H1 (cell line): ENCODE data around the gene CEBPB. TPM values are rescaled to one million over a fixed set of nuclear protein-coding genes. Genes with fewer than 3 reads are reported as not detected.

ENCODE experiments used
- CBX5 ChIP-seq: fragments of 300-800, 300-1000 bp; sonication (generic); IDR thresholded peaks from 2 replicates; pipeline ENCODE4 v1.7.1; 2016; ENCODE audit warnings: antibody characterized with exemption, low read length, low read depth
- TAF7 ChIP-seq: optimal IDR thresholded peaks from 2 replicates; pipeline ENCODE3; 2011; ENCODE audit warnings: low read depth, mild to moderate bottlenecking, inconsistent platforms, low read length, moderate library complexity, borderline replicate concordance
- ZNF274 ChIP-seq: IDR thresholded peaks from 2 replicates; pipeline ENCODE4 v1.7.0; 2012; ENCODE audit warnings: low read length, borderline replicate concordance; ENCODE audit errors: extremely low read depth
- polyA plus RNA-seq, 7 experiments: library from polyadenylated mRNA; depleted of rRNA in 3 of 7; stranded (reverse) in 5 of 7; unstranded in 2 of 7; fragments of >200 nt in 5 of 7; fragments of 200-250 nt in 2 of 7; gene quantifications; 1 replicate in 5 of 7; 2 replicates in 1 of 7; 4 replicates in 1 of 7; pipeline versions ENCODE4 v1.2.1 to v1.2.3, GENCODE V29; 2011 to 2013; ENCODE audit warnings: missing spikeins in 2 of 7, mixed read lengths in 2 of 7
- total RNA-seq: library from RNA; stranded (reverse); fragmentation: NEBNext Ultra II Directional; extraction: Animal tissue kit (Norgen Biotek cat#: 25700); gene quantifications from 2 replicates; pipeline ENCODE4 v1.2.1, GENCODE V29; 2021
- TF ChIP-seq, protein P1 (sequence below): IDR thresholded peaks from 2 replicates; pipeline ENCODE4 v1.6.1; 2011; ENCODE audit warnings: low read depth, mild to moderate bottlenecking, low read length; ENCODE audit not compliant: insufficient read depth

CEBPB gene
- total and polyA plus RNA-seq, 2 of the 8 experiments (the other 6 are each of a cell fraction or from before 2014, with no cell fraction given): 7.1 to 24.1 TPM

DNA sequence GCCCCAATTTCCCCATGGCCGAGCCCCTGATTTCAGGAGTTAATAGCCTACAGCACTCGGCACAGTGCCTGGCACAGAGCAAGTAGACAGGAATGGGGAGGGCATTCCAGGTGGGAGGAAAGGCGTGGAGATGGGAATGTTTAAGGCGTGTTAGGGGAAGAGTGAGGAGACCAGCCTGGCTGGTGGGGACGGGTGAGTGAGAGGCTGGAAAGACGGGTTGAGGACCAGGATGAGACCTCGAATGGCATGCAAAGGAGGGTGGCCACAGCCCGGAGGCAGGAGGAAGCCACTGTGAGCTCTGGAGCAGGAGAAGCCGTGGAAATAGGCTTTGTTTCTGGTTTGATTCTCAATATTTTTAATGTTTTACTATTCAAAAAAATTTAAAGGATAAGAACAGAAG, 49.5 kb downstream of the CEBPB start (continued):
- TF ChIP-seq, protein P1, sequence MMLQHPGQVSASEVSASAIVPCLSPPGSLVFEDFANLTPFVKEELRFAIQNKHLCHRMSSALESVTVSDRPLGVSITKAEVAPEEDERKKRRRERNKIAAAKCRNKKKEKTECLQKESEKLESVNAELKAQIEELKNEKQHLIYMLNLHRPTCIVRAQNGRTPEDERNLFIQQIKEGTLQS: no peak
- TF ChIP-seq CBX5: no peak
- no peak for TF ChIP-seq TAF7
- TF ChIP-seq ZNF274: no peak
- TF ChIP-seq, all 59 proteins: peak for 0
